H9 (cell line): Measurements from ENCODE around the gene MICAL3. TPM values are rescaled to one million over a fixed set of nuclear protein-coding genes. Genes with fewer than 3 reads are reported as not detected.

Experiments used
- DNase-seq: peaks from one replicate; pipeline ENCODE4 v3.0.0-alpha.2; 2017
- H2AFZ ChIP-seq: one replicate; pipeline ENCODE4 v1.6.1; 2013; ENCODE audit warnings: mild to moderate bottlenecking, low read length, control low read depth, moderate library complexity
- H2AK5ac ChIP-seq: 2 replicates; pipeline ENCODE4 v1.6.1; 2013; ENCODE audit warnings: low read length, control low read depth, mixed read lengths; ENCODE audit not compliant: insufficient read length
- H2BK120ac ChIP-seq: one replicate; pipeline ENCODE4 v1.6.1; 2013; ENCODE audit warnings: low read depth, mild to moderate bottlenecking, low read length, control low read depth, inconsistent platforms; ENCODE audit not compliant: poor library complexity, severe bottlenecking
- H2BK12ac ChIP-seq: 2 replicates; pipeline ENCODE4 v1.6.1; 2013; ENCODE audit warnings: low read length, control low read depth, mixed read lengths, low read depth; ENCODE audit not compliant: insufficient read length
- H2BK15ac ChIP-seq: 2 replicates; pipeline ENCODE4 v1.6.1; 2013; ENCODE audit warnings: low read depth, low read length, control low read depth
- H2BK20ac ChIP-seq: one replicate; pipeline ENCODE4 v1.6.1; 2013; ENCODE audit warnings: low read depth, mild to moderate bottlenecking, low read length, control low read depth, inconsistent platforms; ENCODE audit not compliant: poor library complexity, severe bottlenecking
- H2BK5ac ChIP-seq: 2 replicates; pipeline ENCODE4 v1.6.1; 2013; ENCODE audit warnings: low read length, control low read depth, mixed read lengths; ENCODE audit not compliant: insufficient read length
- H3K14ac ChIP-seq: 2 replicates; pipeline ENCODE4 v1.6.1; 2013; ENCODE audit warnings: low read length, control low read depth; ENCODE audit not compliant: insufficient read depth
- H3K18ac ChIP-seq: 2 replicates; pipeline ENCODE4 v1.6.1; 2013; ENCODE audit warnings: low read depth, mild to moderate bottlenecking, mixed read lengths, low read length, control low read depth; ENCODE audit not compliant: insufficient read length
- H3K23ac ChIP-seq: 2 replicates; pipeline ENCODE4 v1.6.1; 2013; ENCODE audit warnings: low read length, control low read depth, mixed read lengths, low read depth; ENCODE audit not compliant: insufficient read length
- H3K23me2 ChIP-seq: 2 replicates; pipeline ENCODE4 v1.6.1; 2013; ENCODE audit warnings: low read depth, mild to moderate bottlenecking, mixed read lengths, low read length, control low read depth; ENCODE audit not compliant: insufficient read length, poor library complexity, severe bottlenecking
- H3K27ac ChIP-seq: 2 replicates; pipeline ENCODE4 v1.5.1; 2013; ENCODE audit warnings: low read length, control low read depth, mixed read lengths, low read depth; ENCODE audit not compliant: insufficient read length
- H3K27me3 ChIP-seq: 2 replicates; pipeline ENCODE4 v1.6.1; 2013; ENCODE audit warnings: low read length, control low read depth, inconsistent platforms; ENCODE audit not compliant: insufficient read depth
- H3K4ac ChIP-seq: 2 replicates; pipeline ENCODE4 v1.6.1; 2013; ENCODE audit warnings: low read depth, mild to moderate bottlenecking, control low read depth, inconsistent platforms, low read length, moderate library complexity
- H3K4me1 ChIP-seq: 2 replicates; pipeline ENCODE4 v1.6.1; 2013; ENCODE audit warnings: low read length, control low read depth, inconsistent platforms; ENCODE audit not compliant: insufficient read depth
- H3K4me2 ChIP-seq: 2 replicates; pipeline ENCODE4 v1.6.1; 2013; ENCODE audit warnings: low read length, control low read depth, mixed read lengths; ENCODE audit not compliant: insufficient read length, insufficient read depth
- H3K56ac ChIP-seq: 2 replicates; pipeline ENCODE4 v1.6.1; 2013; ENCODE audit warnings: low read depth, mild to moderate bottlenecking, mixed read lengths, low read length, control low read depth; ENCODE audit not compliant: insufficient read length
- H3K79me1 ChIP-seq: 2 replicates; pipeline ENCODE4 v1.6.1; 2013; ENCODE audit warnings: low read depth, mild to moderate bottlenecking, moderate library complexity, low read length, control low read depth, inconsistent platforms; ENCODE audit not compliant: insufficient read depth, poor library complexity, severe bottlenecking
- H3K79me2 ChIP-seq: 2 replicates; pipeline ENCODE4 v1.6.1; 2013; ENCODE audit warnings: low read length, control low read depth, inconsistent platforms; ENCODE audit not compliant: insufficient read depth
- H3K9ac ChIP-seq: 2 replicates; pipeline ENCODE4 v1.6.1; 2013; ENCODE audit warnings: low read length, control low read depth, mixed read lengths; ENCODE audit not compliant: insufficient read length; ENCODE audit errors: extremely low read depth
- H3K9me3 ChIP-seq: one replicate; pipeline ENCODE4 v1.6.1; 2013; ENCODE audit warnings: low read depth, low read length, inconsistent platforms; ENCODE audit not compliant: control insufficient read depth
- H3T11ph ChIP-seq: one replicate; pipeline ENCODE4 v1.6.1; 2013; ENCODE audit warnings: mild to moderate bottlenecking, low read length, control low read depth, inconsistent platforms
- H4K20me1 ChIP-seq: one replicate; pipeline ENCODE4 v1.6.1; 2013; ENCODE audit not compliant: control insufficient read depth, insufficient read length, insufficient read depth
- H4K5ac ChIP-seq: 2 replicates; pipeline ENCODE4 v1.6.1; 2013; ENCODE audit warnings: low read depth, mild to moderate bottlenecking, mixed read lengths, low read length, control low read depth; ENCODE audit not compliant: insufficient read length
- H4K8ac ChIP-seq: replicated peaks from 2 replicates; pipeline ENCODE4 v1.6.1; 2013; ENCODE audit warnings: low read length, control low read depth, mixed read lengths, low read depth; ENCODE audit not compliant: insufficient read length
- H4K91ac ChIP-seq: 2 replicates; pipeline ENCODE4 v1.6.1; 2013; ENCODE audit warnings: low read depth, mild to moderate bottlenecking, moderate library complexity, mixed read lengths, low read length, control low read depth; ENCODE audit not compliant: insufficient read length
- H3K27ac Mint-ChIP-seq, 3 experiments: 2 replicates in 2 of 3; 3 replicates in 1 of 3; pipeline ENCODE4 v1.8.0; 2020 to 2021; ENCODE audit warnings: mixed read lengths in 3 of 3, mild to moderate bottlenecking in 1 of 3, moderate library complexity in 1 of 3
- H3K27me3 Mint-ChIP-seq: 2 replicates; pipeline ENCODE4 v1.8.0; 2021; ENCODE audit warnings: low read depth, mild to moderate bottlenecking, moderate library complexity, mixed read lengths
- H3K36me3 Mint-ChIP-seq, 3 experiments: 2 replicates in 2 of 3; 3 replicates in 1 of 3; pipeline ENCODE4 v1.8.0; 2020 to 2021; ENCODE audit warnings: low read depth in 3 of 3, mixed read lengths in 3 of 3; ENCODE audit not compliant: insufficient read depth in 1 of 3
- H3K4me1 Mint-ChIP-seq, 2 experiments: 2 replicates each; pipeline ENCODE4 v1.8.0; 2020; ENCODE audit warnings: mixed read lengths in 2 of 2
- H3K4me3 Mint-ChIP-seq, 2 experiments: 2 replicates in 1 of 2; 3 replicates in 1 of 2; pipeline ENCODE4 v1.8.0; 2020 to 2021; ENCODE audit warnings: mild to moderate bottlenecking in 2 of 2, mixed read lengths in 2 of 2, moderate library complexity in 1 of 2
- H3K9me3 Mint-ChIP-seq, 2 experiments: 2 replicates in 1 of 2; 3 replicates in 1 of 2; pipeline ENCODE4 v1.8.0; 2020; ENCODE audit warnings: mild to moderate bottlenecking in 2 of 2, mixed read lengths in 2 of 2, moderate library complexity in 1 of 2
- CTCF ChIP-seq: fragments of 200-600 bp; sonication (generic); conservative IDR thresholded peaks from 3 replicates; pipeline ENCODE4 v1.8.0; 2021; ENCODE audit warnings: antibody characterized with exemption, mild to moderate bottlenecking
- WGBS: extraction: QIAGEN DNeasy Blood & Tissue Kit; methylation state at CpG from one replicate; pipeline ENCODE4 v1.1.7; 2013; ENCODE audit warnings: missing lambda C conversion rate, low lambda C conversion rate, mixed read lengths; ENCODE audit not compliant: insufficient read length; ENCODE audit errors: extremely low coverage; 5-methylcytosine and 5-hydroxymethylcytosine counted together
- total RNA-seq: library from RNA; stranded (reverse); gene quantifications from 2 replicates; pipeline ENCODE4 v1.2.1, GENCODE V29; 2021

MICAL3 gene
- total RNA-seq, 1 experiment from 2014 or later, result 50.2 TPM

DNA sequence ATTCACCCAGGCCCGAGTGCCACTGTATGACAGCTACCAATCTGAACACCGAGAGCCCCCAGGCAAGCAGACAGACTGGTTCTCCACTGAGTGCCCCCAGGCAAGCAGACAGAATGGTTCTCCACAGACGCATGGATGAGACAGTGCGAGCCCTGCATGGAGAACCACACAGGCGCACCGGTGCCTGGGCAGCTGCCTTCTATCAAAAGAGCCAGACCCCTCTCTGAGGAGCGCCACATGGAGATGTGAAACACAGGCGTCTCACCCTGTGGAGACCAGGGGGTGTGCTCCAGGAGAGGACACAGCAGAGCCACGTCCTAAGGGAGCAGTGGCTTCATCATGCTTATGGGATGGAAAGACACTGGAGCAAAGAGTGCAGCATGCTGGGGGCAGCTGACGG is 155.6 kb downstream of the MICAL3 start:
- no peak overlapping the region for H4K8ac ChIP-seq
- no peak overlapping the region for H2BK15ac ChIP-seq
- H2AK5ac ChIP-seq, result no peak overlapping the region
- no CpG with 5 or more reads among the region's 10 CpGs for WGBS
- no peaks in the 10 kb centered on the region for H3K27me3 ChIP-seq
- no peak overlapping the region for H3K4me2 ChIP-seq
- H3K36me3 Mint-ChIP-seq, result peaks cover 19 to 76% (median 55%) of the 10 kb centered on the region in 3 experiments; a peak in 6 of 7 replicates
- no peaks in the 10 kb centered on the region for H3K4me1 Mint-ChIP-seq
- no peak overlapping the region for H3K23ac ChIP-seq
- H3K4me3 Mint-ChIP-seq, result no peak overlapping the region
- no peak overlapping the region for H3K56ac ChIP-seq
- H4K5ac ChIP-seq, result no peak overlapping the region
- no peaks in the 10 kb centered on the region for H3K4me1 ChIP-seq
- H3K9me3 Mint-ChIP-seq, result no peaks in the 10 kb centered on the region
- no peak overlapping the region for H2BK12ac ChIP-seq
- DNase-seq, result no peak
- H4K20me1 ChIP-seq, result no peaks in the 10 kb centered on the region
- H3K4ac ChIP-seq, result no peak overlapping the region
- TF ChIP-seq CTCF, result no peak
- no peak overlapping the region for H3K9ac ChIP-seq
- H2BK20ac ChIP-seq, result no peak overlapping the region
- H3K79me1 ChIP-seq, result no peaks in the 10 kb centered on the region
- no peak overlapping the region for H2BK120ac ChIP-seq
- H3T11ph ChIP-seq, result no peak overlapping the region
- no peaks in the 10 kb centered on the region for H3K23me2 ChIP-seq
- H3K14ac ChIP-seq, result no peak overlapping the region
- H3K79me2 ChIP-seq, result no peaks in the 10 kb centered on the region
- H3K27ac ChIP-seq, result no peak overlapping the region
- H3K27ac Mint-ChIP-seq, result no peak overlapping the region
- no peak overlapping the region for H3K18ac ChIP-seq
- no peak overlapping the region for H4K91ac ChIP-seq
- H2BK5ac ChIP-seq, result no peak overlapping the region
- H3K9me3 ChIP-seq, result no peaks in the 10 kb centered on the region
- no peak overlapping the region for H2AFZ ChIP-seq
- peaks cover 28% of the 10 kb centered on the region for H3K27me3 Mint-ChIP-seq
